HG03460 (cell line): ENCODE data around the gene PACC1.
"Not testable (repeated sequence)": the region's sequence is repeated elsewhere in the genome, so short reads cannot be mapped to it uniquely, and the experiment has no call there.

Source experiments
- ATAC-seq: cut with Tn5 transposase; IDR thresholded peaks from one replicate; pipeline ENCODE4 v1.9.1; 2021; ENCODE audit not compliant: unreplicated experiment

PACC1 gene

DNA sequence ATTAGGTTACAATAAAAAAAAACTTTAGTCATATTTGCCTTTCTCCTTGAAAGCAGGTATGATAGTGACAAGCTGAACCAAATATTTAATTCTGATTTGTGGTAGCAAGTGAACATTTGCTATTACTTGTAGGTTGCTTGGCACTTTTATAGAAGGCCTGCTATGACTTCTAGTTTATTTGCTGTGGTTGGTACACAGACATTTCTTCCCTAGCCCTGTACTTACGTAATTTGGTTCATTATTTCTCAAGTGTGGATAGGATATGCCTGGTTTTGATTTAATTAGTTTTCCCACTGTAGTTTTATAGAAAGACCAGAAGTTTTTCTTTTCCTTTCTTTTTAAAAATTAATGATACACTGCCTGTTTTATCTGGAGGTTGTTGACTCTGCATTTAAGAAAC, 73.6 kb downstream of the PACC1 start:
- no peak for ATAC-seq

- ATAC-seq = no peak
These were observed 85.6 kb downstream of the PACC1 start for GRCh38 chr1:212329105-212329504.

- ATAC-seq = no peak
These were observed 86.4 kb downstream of the PACC1 start for GRCh38 chr1:212328248-212328647.

DNA sequence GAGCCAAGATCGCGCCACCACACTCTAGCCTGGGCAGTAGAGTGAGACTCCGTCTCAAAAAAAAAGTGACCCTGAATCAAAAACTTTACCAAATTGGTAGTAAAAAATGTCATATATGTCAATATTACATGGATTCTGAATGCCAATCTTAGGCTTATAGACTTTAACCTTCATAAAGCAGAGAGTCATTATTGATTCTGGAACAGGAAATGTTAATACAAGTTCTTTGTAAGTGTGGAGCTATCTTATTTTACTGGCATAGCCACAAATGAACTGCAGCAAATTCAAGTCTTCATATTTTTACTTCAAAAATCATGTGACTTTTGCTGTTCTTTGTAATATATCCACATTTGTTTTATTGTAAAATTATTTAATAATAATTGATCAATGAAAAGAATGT, 88.1 kb downstream of the PACC1 start:
- no peak for ATAC-seq

DNA sequence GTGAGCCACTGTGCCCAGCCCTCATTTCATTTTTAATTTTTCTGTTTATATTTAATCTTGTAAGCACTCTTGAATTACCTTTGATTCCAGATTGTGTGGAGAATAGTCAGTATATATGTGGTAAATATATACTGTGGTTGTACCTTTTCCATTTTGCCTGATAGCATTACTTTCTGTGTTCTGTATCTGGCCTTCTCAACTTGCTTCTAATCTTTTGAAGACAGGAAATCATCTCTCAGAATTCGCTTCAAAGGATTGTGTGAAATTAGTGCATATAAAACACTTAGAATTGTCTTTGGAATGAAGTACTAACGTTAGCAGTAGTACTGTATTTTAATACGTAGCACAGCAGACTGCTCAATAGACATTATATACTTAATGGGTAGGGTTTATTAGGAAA, 91.6 kb downstream of the PACC1 start:
- ATAC-seq = no peak

DNA sequence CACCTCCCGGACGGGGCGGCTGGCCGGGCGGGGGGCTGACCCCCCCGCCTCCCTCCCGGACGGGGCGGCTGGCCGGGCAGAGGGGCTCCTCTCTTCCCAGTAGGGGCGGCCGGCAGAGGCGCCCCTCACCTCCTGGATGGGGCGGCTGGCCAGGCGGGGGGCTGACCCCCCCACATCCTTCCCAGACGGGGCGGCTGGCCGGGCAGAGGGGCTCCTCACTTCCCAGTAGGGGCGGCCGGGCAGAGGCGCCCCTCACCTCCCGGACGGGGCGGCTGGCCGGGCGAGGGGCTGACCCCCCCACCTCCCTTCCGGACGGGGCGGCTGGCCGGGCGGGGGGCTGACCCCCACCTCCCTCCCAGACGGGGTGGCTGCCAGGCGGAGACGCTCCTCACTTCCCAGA, 93.7 kb downstream of the PACC1 start:
- ATAC-seq = not testable (repeated sequence)

DNA sequence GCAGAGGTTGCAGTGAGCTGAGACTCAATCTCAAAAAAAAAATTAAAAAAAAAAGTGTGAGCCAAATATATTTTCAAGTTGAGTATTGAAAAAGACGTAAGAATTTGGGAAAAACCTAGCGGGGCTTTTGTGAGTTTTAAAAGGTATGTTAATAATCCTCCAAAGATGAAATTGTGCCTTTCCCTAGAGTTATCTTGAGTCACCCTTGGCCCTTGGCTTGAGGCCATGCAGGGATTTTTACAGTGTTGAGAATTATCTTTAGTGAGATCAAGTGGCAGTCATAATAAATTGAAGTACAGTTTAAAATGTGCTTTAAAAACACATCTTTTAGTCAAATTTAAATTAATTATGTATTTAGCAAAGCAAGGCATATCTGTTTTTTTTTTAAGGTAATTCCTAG, 96.8 kb downstream of the PACC1 start:
- ATAC-seq = no peak

- no peak for ATAC-seq
These were observed 98.8 kb downstream of the PACC1 start for GRCh38 chr1:212315907-212316306.

DNA sequence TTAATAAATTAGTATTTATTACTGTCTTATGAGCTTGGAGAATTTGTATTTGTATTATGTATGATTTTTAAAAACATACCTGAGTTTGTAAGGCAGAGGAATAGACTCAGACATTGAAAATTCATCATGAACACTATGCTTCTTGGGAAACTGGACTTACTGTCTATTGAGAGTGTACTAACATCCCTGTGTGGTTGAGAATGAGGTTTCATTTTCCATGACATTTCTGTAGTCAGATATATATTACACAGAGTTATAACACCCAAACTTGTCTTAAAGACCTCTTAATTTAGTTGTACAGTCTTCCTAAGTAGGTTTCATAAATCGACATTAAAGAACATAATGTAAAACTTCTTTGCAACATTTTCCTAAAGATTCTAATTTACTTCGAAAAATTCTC, 99.5 kb downstream of the PACC1 start:
- ATAC-seq = no peak
